Heart left ventricle (tissue), 16 donors: Measurements from ENCODE around the gene PPP1R12C. TPM values are rescaled to one million over a fixed set of nuclear protein-coding genes. Genes with fewer than 3 reads are reported as not detected.
A peak's percentile ranks its signal among the peaks of the same experiment; 100 is the strongest.
"Not testable (repeated sequence)": the region's sequence is repeated elsewhere in the genome, so short reads cannot be mapped to it uniquely, and the experiment has no call there.

Experiments
- ATAC-seq, 4 donors: fragments of 200-7000 bp; cut with Tn5 transposase; one replicate each; pipeline ENCODE4 v1.9.1; 2020 to 2022; ENCODE audit warnings: moderate library complexity in 4 of 4, mild to moderate bottlenecking in 3 of 4, moderate number of reproducible peaks in 1 of 4
- DNase-seq, 5 donors: peaks; one replicate each; pipeline ENCODE4 v3.0.0-alpha.2; 2020
- H3K27ac ChIP-seq, 12 donors: fragments of 200-600 bp; sonication (generic) in 4 of 12; one replicate each; pipeline versions ENCODE4 v1.5.0 to v1.8.0; 2016 to 2022; ENCODE audit warnings: mild to moderate bottlenecking in 2 of 12
- H3K27me3 ChIP-seq, 9 donors: fragments of 200-600 bp; sonication (generic) in 2 of 9; one replicate each; pipeline versions ENCODE4 v1.5.1 to v1.8.0; 2016 to 2022; ENCODE audit warnings: mild to moderate bottlenecking in 3 of 9
- H3K36me3 ChIP-seq, 9 donors: fragments of 200-600 bp; sonication (generic) in 2 of 9; one replicate each; pipeline versions ENCODE4 v1.5.0 to v1.8.0; 2018 to 2022; ENCODE audit warnings: mild to moderate bottlenecking in 2 of 9
- H3K4me1 ChIP-seq, 12 donors: fragments of 200-600 bp; sonication (generic) in 4 of 12; one replicate each; pipeline versions ENCODE4 v1.5.0 to v1.8.0; 2016 to 2022; ENCODE audit warnings: mild to moderate bottlenecking in 3 of 12
- H3K4me3 ChIP-seq, 12 donors: fragments of 200-600 bp; sonication (generic) in 4 of 12; one replicate each; pipeline versions ENCODE4 v1.5.0 to v1.8.0; 2017 to 2022; ENCODE audit warnings: mild to moderate bottlenecking in 9 of 12, moderate library complexity in 4 of 12
- H3K9me3 ChIP-seq, 12 donors: fragments of 200-600 bp; sonication (generic) in 4 of 12; one replicate each; pipeline versions ENCODE4 v1.5.0 to v1.8.0; 2016 to 2022; ENCODE audit warnings: mild to moderate bottlenecking in 1 of 12
- CTCF ChIP-seq, 12 donors: fragments of 200-600 bp; sonication (generic) in 4 of 12; IDR thresholded peaks; one replicate each; pipeline versions ENCODE4 v1.5.0 to v1.8.0; 2018 to 2022; ENCODE audit warnings: antibody characterized with exemption in 12 of 12, mild to moderate bottlenecking in 5 of 12
- POLR2A ChIP-seq, 2 donors: fragments of 450-650 bp; IDR thresholded peaks; one replicate each; pipeline ENCODE4 v1.6.1; 2017; ENCODE audit warnings: antibody characterized with exemption in 2 of 2, mild to moderate bottlenecking in 2 of 2, moderate library complexity in 2 of 2
- WGBS, 4 donors: extraction: QIAGEN DNeasy Blood & Tissue Kit in 2 of 4; methylation state at CpG; one replicate each; pipeline versions ENCODE4 v1.1.5 to v1.1.7; 2013 to 2018; 5-methylcytosine and 5-hydroxymethylcytosine counted together
- intact Hi-C, 10 donors: fragments of 100-400 bp; cut with DNase I; formaldehyde crosslinking; loops; one replicate each; pipeline versions ENCODE4 v1.11.1 to v1.14.2; 2022
- polyA plus RNA-seq, 2 donors: library from polyadenylated mRNA; stranded (reverse); fragments of 200-250 nt; gene quantifications; one replicate each; pipeline ENCODE4 v1.2.3, GENCODE V29; 2013
- total RNA-seq, 9 donors: library from RNA; depleted of rRNA in 2 of 9; stranded (reverse); fragments of >200 nt in 2 of 9; fragmentation: NEBNext Ultra II Directional in 3 of 9; extraction: Animal tissue kit (Norgen Biotek cat#: 25700) in 3 of 9; gene quantifications; one replicate each; pipeline versions ENCODE4 v1.1.0 to v1.2.4, GENCODE V29; 2016 to 2023
- donor health status: ischemic (EF 13 %, LVEDD 7.1; RV severe dilation, severe dysfunction).
- donor health status: healthy with polysubstance abuse.
- donor health status: DM: no; HTN: yes; CAD: no.
- donor health status: DM: no; HTN: no; CAD: no.
- donor health status: ischemic (EF 25% LVEDD 6.9; RV normal size, moderate dysfunction).
- donor health status: ischemic (EF 25% LVEDD 5.7; RV mildly dilated, moderate dysfunction).
- donor health status: healthy.
- donor health status: DM: yes; HTN: yes; CAD: no.
- donor health status: ischemic (EF 35%, LVEDD 5.7; RV mildly dilated, moderate dysfunction).
- donor health status: nonischemic (EF 11% LVEDD 7.7; RV severe dilation, severe dysfunction).
- donor health status: DM: yes; HTN: yes; CAD: no.
- donor health status: PGD.
- donor health status: ischemic (EF 29% LVEDD 5.4; RV normal size, mild dysfunction).
- donor health status: nonischemic (EF 23%, LVEDD 6.1; RV moderate dilation, normal function).

PPP1R12C gene
- total and polyA plus RNA-seq, 11 donors, result 116 to 324 (median 209) TPM

GRCh38 chr19:55063492-55063843 lies 54.0 kb downstream of the PPP1R12C start:
- H3K4me3 ChIP-seq, result peak overlapping the region in 11 of 12 donors; percentile 67 to 100 (median 95)
- no peak for TF ChIP-seq CTCF (IDR thresholded peaks at IDR 0.05)
- no peak for TF ChIP-seq POLR2A (IDR thresholded peaks at IDR 0.05)
- ATAC-seq (no peak), DNase-seq (peak in 1 of 5 donors; percentile 63)
- WGBS, 4 donors, result 73 to 87% (median 80%) methylated on average over 3 of the region's 3 CpGs
- H3K9me3 ChIP-seq, result no peaks in the 10 kb centered on the region
- H3K27ac ChIP-seq, result peak overlapping the region in 4 of 12 donors; percentile 86 to 94 (median 89)
- H3K4me1 ChIP-seq, result peaks cover 0 to 22% (median 11%) of the 10 kb centered on the region in 12 donors
- peaks cover 0 to 11% (median 0%) of the 10 kb centered on the region in 9 donors for H3K27me3 ChIP-seq
- H3K36me3 ChIP-seq, result peaks cover 0 to 13% (median 6%) of the 10 kb centered on the region in 9 donors
- intact Hi-C loops, result loop anchor here in 1 of 10 donors (2.0 kb wide), 1 partner anchor 53 kb away; the partner anchor contains the start of gene PPP1R12C

GRCh38 chr19:55062735-55063491 lies 54.5 kb downstream of the PPP1R12C start, which contains the start of gene RDH13:
RDH13 (minus strand) TSS chr19:55063148; CDS start chr19:55063032, 116 bp downstream.
- peaks cover 0 to 19% (median 12%) of the 10 kb centered on the region in 9 donors for H3K36me3 ChIP-seq
- ATAC-seq, result peak; percentile 98 to 99 (median 99)
- no peak for TF ChIP-seq CTCF (IDR thresholded peaks at IDR 0.05)
- TF ChIP-seq POLR2A (IDR thresholded peaks at IDR 0.05), result peak in 1 of 2 donors; percentile 64
- peak within 1 kb of the TSS; percentile 61 to 94 (median 88) for H3K27ac ChIP-seq
- H3K9me3 ChIP-seq, result no peaks in the 10 kb centered on the region
- WGBS, 4 donors, result 1 to 2% (median 1%) methylated on average over 47 to 70 of the region's 70 CpGs
- H3K4me1 ChIP-seq, result peaks cover 0 to 22% (median 11%) of the 10 kb centered on the region in 12 donors
- H3K4me3 ChIP-seq, result peak within 1 kb of the TSS; percentile 67 to 100 (median 95)
- H3K27me3 ChIP-seq, result peaks cover 0 to 9% (median 0%) of the 10 kb centered on the region in 9 donors
- peak; percentile 96 to 98 (median 98) for DNase-seq
- intact Hi-C loops, result loop anchor here in 1 of 10 donors (2.0 kb wide), 1 partner anchor 54 kb away; the partner anchor contains the start of gene PPP1R12C

- ATAC-seq, H3K27ac ChIP-seq, DNase-seq, H3K9me3 ChIP-seq, H3K27me3 ChIP-seq, H3K4me3 ChIP-seq, intact Hi-C loops: not testable (repeated sequence)
- peaks cover 0 to 22% (median 11%) of the 10 kb centered on the region in 12 donors for H3K4me1 ChIP-seq
- peaks cover 5 to 45% (median 37%) of the 10 kb centered on the region in 9 donors for H3K36me3 ChIP-seq
- 65 to 75% (median 70%) methylated on average over 9 of the region's 9 CpGs for WGBS, 4 donors
Measured at GRCh38 chr19:55060287-55060686, 57.1 kb downstream of the PPP1R12C start.

- peak in 2 of 4 donors; percentile 2 to 19 for ATAC-seq
Measured at GRCh38 chr19:55058781-55059610, 58.4 kb downstream of the PPP1R12C start.

More at GRCh38 chr19:55058781-55059610, 58.4 kb downstream of the PPP1R12C start:
- Histone ChIP-seq H3K27me3 (no peaks in the 10 kb centered on the region), H3K4me1 (peaks cover 0 to 22% (median 11%) of the 10 kb centered on the region in 12 donors), H3K36me3 (peaks cover 5 to 58% (median 49%) of the 10 kb centered on the region in 9 donors), H3K9me3 (no peaks in the 10 kb centered on the region), H3K4me3 (no peak overlapping the region), H3K27ac (no peak overlapping the region)
- intact Hi-C loops, result no loop called here
- DNase-seq, result peak in 1 of 5 donors; percentile 40
- WGBS, 4 donors, result 85 to 91% (median 89%) methylated on average over 21 to 23 of the region's 23 CpGs
- TF ChIP-seq POLR2A (IDR thresholded peaks at IDR 0.05) (no peak), CTCF (IDR thresholded peaks at IDR 0.05) (peak in 1 of 12 donors; percentile 6)
